ENCODE measurements around the gene BAHCC1. TPM values are rescaled to one million over a fixed set of nuclear protein-coding genes. Genes with fewer than 3 reads are reported as not detected.
A peak's percentile ranks its signal among the peaks of the same experiment; 100 is the strongest.

BAHCC1 gene
- total RNA-seq, 1 donor from 2014 or later: 10.7 TPM

- H3K9me3 Mint-ChIP-seq (ENCODE audit: unreplicated experiment): no peaks in the 10 kb centered on the region
- H3K36me3 Mint-ChIP-seq (ENCODE audit: low read depth, unreplicated experiment): no peaks in the 10 kb centered on the region
- H3K27me3 Mint-ChIP-seq (ENCODE audit: unreplicated experiment): peaks cover 15% of the 10 kb centered on the region
- DNase-seq (ENCODE audit: low spot score): no peak
- peaks cover 7% of the 10 kb centered on the region for H3K4me1 Mint-ChIP-seq (ENCODE audit: unreplicated experiment)
- H3K27ac Mint-ChIP-seq (ENCODE audit: unreplicated experiment): no peak overlapping the region
- H3K4me3 Mint-ChIP-seq (ENCODE audit: unreplicated experiment): no peak overlapping the region
- TF ChIP-seq CTCF (IDR thresholded peaks at IDR 0.05; ENCODE audit: unreplicated experiment): no peak
These were observed 88.0 kb downstream of the BAHCC1 start for GRCh38 chr17:81483085-81483861.

- no peaks in the 10 kb centered on the region for H3K9me3 Mint-ChIP-seq (ENCODE audit: unreplicated experiment)
- H3K4me3 Mint-ChIP-seq (ENCODE audit: unreplicated experiment): no peak overlapping the region
- peaks cover 15% of the 10 kb centered on the region for H3K27me3 Mint-ChIP-seq (ENCODE audit: unreplicated experiment)
- H3K4me1 Mint-ChIP-seq (ENCODE audit: unreplicated experiment): peaks cover 7% of the 10 kb centered on the region
- no peak overlapping the region for H3K27ac Mint-ChIP-seq (ENCODE audit: unreplicated experiment)
- DNase-seq (ENCODE audit: low spot score): no peak
- H3K36me3 Mint-ChIP-seq (ENCODE audit: low read depth, unreplicated experiment): no peaks in the 10 kb centered on the region
- TF ChIP-seq CTCF (IDR thresholded peaks at IDR 0.05; ENCODE audit: unreplicated experiment): no peak
These were observed 88.6 kb downstream of the BAHCC1 start for GRCh38 chr17:81483862-81484194.

- Mint-ChIP-seq H3K4me1 (ENCODE audit: unreplicated experiment) (peaks cover 8% of the 10 kb centered on the region), H3K4me3 (ENCODE audit: unreplicated experiment) (no peak overlapping the region), H3K27ac (ENCODE audit: unreplicated experiment) (no peak overlapping the region)
These were observed 89.1 kb downstream of the BAHCC1 start for GRCh38 chr17:81484195-81484979.

GRCh38 chr17:81486199-81486810 is 91.0 kb downstream of the BAHCC1 start:
- H3K9me3 Mint-ChIP-seq (ENCODE audit: unreplicated experiment): no peaks in the 10 kb centered on the region
- peaks cover 16% of the 10 kb centered on the region for H3K27me3 Mint-ChIP-seq (ENCODE audit: unreplicated experiment)
- DNase-seq (ENCODE audit: low spot score): no peak
- peaks cover 15% of the 10 kb centered on the region for H3K4me1 Mint-ChIP-seq (ENCODE audit: unreplicated experiment)
- no peak overlapping the region for H3K27ac Mint-ChIP-seq (ENCODE audit: unreplicated experiment)
- H3K4me3 Mint-ChIP-seq (ENCODE audit: unreplicated experiment): no peak overlapping the region
- TF ChIP-seq CTCF (IDR thresholded peaks at IDR 0.05; ENCODE audit: unreplicated experiment): no peak
- H3K36me3 Mint-ChIP-seq (ENCODE audit: low read depth, unreplicated experiment): no peaks in the 10 kb centered on the region

More at GRCh38 chr17:81484195-81484979, 89.1 kb downstream of the BAHCC1 start:
- Mint-ChIP-seq H3K36me3 (ENCODE audit: low read depth, unreplicated experiment) (no peaks in the 10 kb centered on the region), H3K9me3 (ENCODE audit: unreplicated experiment) (no peaks in the 10 kb centered on the region), H3K27me3 (ENCODE audit: unreplicated experiment) (peaks cover 16% of the 10 kb centered on the region)
- peak; percentile 99 for TF ChIP-seq CTCF (IDR thresholded peaks at IDR 0.05; ENCODE audit: unreplicated experiment)
- DNase-seq (ENCODE audit: low spot score): peak; percentile 93

Measured in endothelial cell (in vitro differentiated cells).